ENCODE results near the gene SERPIND1. TPM values are rescaled to one million over a fixed set of nuclear protein-coding genes. Genes with fewer than 3 reads are reported as not detected.
"Not testable (repeated sequence)": the region's sequence is repeated elsewhere in the genome, so short reads cannot be mapped to it uniquely, and the experiment has no call there.

The SERPIND1 gene
- total RNA-seq, 1 donor from 2014 or later, result 0.18 TPM

DNA sequence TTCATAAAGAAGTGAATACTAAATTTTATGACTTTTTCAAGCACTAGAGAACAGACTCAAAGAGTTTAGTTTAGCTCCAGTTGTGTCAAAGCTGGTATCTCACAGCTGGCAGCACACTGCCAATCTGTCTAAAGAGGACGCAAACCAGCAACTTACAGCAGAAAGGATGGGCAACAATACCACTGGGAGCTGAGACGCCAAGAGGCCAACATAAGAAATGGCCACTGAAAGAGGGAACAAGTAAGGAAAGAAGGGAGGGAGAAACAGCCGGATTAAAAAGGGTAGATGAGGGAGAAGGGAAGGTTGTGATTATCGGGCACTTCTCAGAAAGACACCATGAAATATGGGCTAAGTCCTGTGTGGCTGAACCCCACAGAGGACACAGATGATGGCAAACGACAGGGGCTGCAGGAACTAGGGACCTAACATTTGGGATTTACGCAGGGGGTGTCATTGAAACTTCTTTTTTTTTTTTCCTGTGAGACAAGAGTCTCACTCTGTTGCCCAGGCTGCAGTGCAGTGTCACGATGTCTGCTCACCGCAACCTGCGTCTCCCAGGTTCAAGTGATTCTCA lies 41.7 kb downstream of the SERPIND1 start:
- Mint-ChIP-seq H3K9me3 (ENCODE audit: unreplicated experiment) (no peaks in the 10 kb centered on the region), H3K27ac (ENCODE audit: unreplicated experiment) (no peak overlapping the region), H3K4me3 (ENCODE audit: unreplicated experiment) (no peak overlapping the region), H3K4me1 (ENCODE audit: unreplicated experiment) (no peaks in the 10 kb centered on the region), H3K27me3 (ENCODE audit: unreplicated experiment) (no peaks in the 10 kb centered on the region), H3K36me3 (ENCODE audit: low read depth, unreplicated experiment) (peaks cover 42% of the 10 kb centered on the region)
- DNase-seq (ENCODE audit: low spot score), result no peak
- TF ChIP-seq, protein P1, sequence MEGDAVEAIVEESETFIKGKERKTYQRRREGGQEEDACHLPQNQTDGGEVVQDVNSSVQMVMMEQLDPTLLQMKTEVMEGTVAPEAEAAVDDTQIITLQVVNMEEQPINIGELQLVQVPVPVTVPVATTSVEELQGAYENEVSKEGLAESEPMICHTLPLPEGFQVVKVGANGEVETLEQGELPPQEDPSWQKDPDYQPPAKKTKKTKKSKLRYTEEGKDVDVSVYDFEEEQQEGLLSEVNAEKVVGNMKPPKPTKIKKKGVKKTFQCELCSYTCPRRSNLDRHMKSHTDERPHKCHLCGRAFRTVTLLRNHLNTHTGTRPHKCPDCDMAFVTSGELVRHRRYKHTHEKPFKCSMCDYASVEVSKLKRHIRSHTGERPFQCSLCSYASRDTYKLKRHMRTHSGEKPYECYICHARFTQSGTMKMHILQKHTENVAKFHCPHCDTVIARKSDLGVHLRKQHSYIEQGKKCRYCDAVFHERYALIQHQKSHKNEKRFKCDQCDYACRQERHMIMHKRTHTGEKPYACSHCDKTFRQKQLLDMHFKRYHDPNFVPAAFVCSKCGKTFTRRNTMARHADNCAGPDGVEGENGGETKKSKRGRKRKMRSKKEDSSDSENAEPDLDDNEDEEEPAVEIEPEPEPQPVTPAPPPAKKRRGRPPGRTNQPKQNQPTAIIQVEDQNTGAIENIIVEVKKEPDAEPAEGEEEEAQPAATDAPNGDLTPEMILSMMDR (IDR thresholded peaks at IDR 0.05; ENCODE audit: unreplicated experiment), result no peak

DNA sequence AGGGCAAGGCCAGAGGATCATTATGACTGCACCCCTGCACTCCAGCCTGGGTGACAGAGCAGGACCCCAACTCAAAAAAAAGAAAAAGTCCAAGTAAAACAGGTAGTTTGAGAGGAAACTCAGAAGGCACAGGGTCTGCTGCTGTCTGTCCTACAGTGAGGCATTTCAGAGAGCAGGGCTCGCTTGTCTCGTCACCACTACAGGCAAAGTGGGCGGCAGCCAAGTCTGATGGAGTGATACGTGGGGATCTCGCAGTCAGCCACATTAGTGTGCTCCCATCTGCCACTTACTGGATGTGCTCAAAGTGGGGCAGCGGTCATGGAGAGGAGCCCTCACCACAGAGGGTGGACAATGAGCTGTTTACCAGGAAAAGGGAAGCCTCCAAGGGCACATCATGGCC lies 42.6 kb downstream of the SERPIND1 start:
- H3K27ac Mint-ChIP-seq (ENCODE audit: unreplicated experiment), result no peak overlapping the region
- no peak for DNase-seq (ENCODE audit: low spot score)
- peaks cover 32% of the 10 kb centered on the region for H3K36me3 Mint-ChIP-seq (ENCODE audit: low read depth, unreplicated experiment)
- H3K4me3 Mint-ChIP-seq (ENCODE audit: unreplicated experiment), result no peak overlapping the region
- no peaks in the 10 kb centered on the region for H3K4me1 Mint-ChIP-seq (ENCODE audit: unreplicated experiment)
- H3K27me3 Mint-ChIP-seq (ENCODE audit: unreplicated experiment), result no peaks in the 10 kb centered on the region
- H3K9me3 Mint-ChIP-seq (ENCODE audit: unreplicated experiment), result no peaks in the 10 kb centered on the region
- TF ChIP-seq, protein P1 (IDR thresholded peaks at IDR 0.05; ENCODE audit: unreplicated experiment), result no peak

DNA sequence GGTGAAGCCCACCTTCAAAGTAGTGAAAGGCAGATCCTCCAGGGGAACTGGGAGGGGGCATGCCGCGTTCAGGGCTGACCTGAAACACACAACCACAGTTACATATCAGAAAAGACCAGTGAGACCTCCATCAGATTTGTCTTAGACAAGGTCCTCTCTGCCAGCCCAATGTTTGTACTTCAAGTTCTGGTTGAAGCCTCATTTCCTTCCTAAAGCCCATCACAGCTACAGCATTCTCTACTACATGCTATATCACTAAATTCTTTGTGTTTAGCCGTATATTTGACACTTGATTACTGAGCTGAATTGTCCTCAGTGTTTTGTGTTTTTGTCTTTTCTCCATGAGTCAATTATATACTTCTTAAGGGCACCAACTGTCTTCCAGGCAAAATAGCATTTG lies 44.6 kb downstream of the SERPIND1 start:
- Mint-ChIP-seq H3K9me3 (ENCODE audit: unreplicated experiment) (no peaks in the 10 kb centered on the region), H3K4me3 (ENCODE audit: unreplicated experiment) (no peak overlapping the region), H3K4me1 (ENCODE audit: unreplicated experiment) (no peaks in the 10 kb centered on the region), H3K27ac (ENCODE audit: unreplicated experiment) (no peak overlapping the region), H3K36me3 (ENCODE audit: low read depth, unreplicated experiment) (peaks cover 28% of the 10 kb centered on the region), H3K27me3 (ENCODE audit: unreplicated experiment) (no peaks in the 10 kb centered on the region)
- TF ChIP-seq, protein P1 (IDR thresholded peaks at IDR 0.05; ENCODE audit: unreplicated experiment), result no peak
- no peak for DNase-seq (ENCODE audit: low spot score)

DNA sequence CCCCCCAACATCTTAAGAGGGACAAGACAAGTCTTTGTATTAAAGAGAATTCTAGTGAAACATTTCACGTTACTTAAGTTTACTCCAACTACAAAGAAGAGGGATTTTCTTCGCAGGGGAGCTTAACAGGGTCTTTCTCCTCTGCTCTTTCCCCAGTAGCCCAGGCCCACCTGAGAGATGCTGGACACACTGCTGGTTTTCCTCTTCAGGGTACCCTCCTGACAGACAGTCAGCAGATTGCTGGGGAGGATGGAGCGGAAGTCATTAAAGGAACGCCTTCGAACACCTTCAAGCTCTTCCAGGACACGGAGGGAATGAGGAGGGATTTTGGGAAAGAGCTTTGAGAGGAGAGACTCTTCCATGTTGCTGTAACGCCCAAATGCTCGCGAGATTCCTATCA lies 45.6 kb downstream of the SERPIND1 start:
- Mint-ChIP-seq H3K9me3 (ENCODE audit: unreplicated experiment) (no peaks in the 10 kb centered on the region), H3K4me1 (ENCODE audit: unreplicated experiment) (no peaks in the 10 kb centered on the region), H3K27me3 (ENCODE audit: unreplicated experiment) (no peaks in the 10 kb centered on the region), H3K4me3 (ENCODE audit: unreplicated experiment) (no peak overlapping the region), H3K27ac (ENCODE audit: unreplicated experiment) (no peak overlapping the region), H3K36me3 (ENCODE audit: low read depth, unreplicated experiment) (peaks cover 28% of the 10 kb centered on the region)
- TF ChIP-seq, protein P1 (IDR thresholded peaks at IDR 0.05; ENCODE audit: unreplicated experiment), result no peak
- no peak for DNase-seq (ENCODE audit: low spot score)

DNA sequence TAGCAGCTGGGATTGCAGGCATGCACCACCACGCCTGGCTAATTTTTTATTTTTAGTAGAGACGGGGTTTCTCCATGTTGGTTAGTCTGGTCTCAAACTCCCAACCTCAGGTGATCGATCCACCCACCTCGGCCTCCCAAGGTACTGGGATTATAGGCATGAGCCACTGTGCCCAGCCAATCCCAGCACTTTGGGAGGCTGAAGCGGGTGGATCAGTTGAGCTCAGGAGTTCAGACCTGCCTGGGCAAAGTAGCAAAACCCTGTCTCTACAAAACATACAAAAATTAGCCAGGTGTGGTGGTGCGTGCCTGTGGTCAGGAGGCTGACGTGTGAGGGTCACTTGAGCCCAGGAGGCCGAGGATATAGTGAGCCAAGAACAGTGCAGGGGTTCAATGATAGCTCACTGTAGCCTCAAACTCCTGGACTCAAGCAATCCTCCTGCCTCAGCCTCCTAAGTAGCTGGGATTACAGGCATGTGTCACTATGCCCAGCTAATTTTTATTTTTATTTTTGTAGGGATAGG lies 47.9 kb downstream of the SERPIND1 start:
- H3K9me3 Mint-ChIP-seq (ENCODE audit: unreplicated experiment); H3K27me3 Mint-ChIP-seq (ENCODE audit: unreplicated experiment): not testable (repeated sequence)

More for the DNA sequence above, 47.9 kb downstream of the SERPIND1 start:
- H3K4me1 Mint-ChIP-seq (ENCODE audit: unreplicated experiment); H3K27ac Mint-ChIP-seq (ENCODE audit: unreplicated experiment); H3K4me3 Mint-ChIP-seq (ENCODE audit: unreplicated experiment); DNase-seq (ENCODE audit: low spot score): not testable (repeated sequence)
- peaks cover 22% of the 10 kb centered on the region for H3K36me3 Mint-ChIP-seq (ENCODE audit: low read depth, unreplicated experiment)
